GM12892 (cell line): Measurements from ENCODE around the gene UBE2E3.
"Not testable (repeated sequence)": the region's sequence is repeated elsewhere in the genome, so short reads cannot be mapped to it uniquely, and the experiment has no call there.

ENCODE experiments used
- DNase-seq: peaks from one replicate; pipeline ENCODE4 v3.0.0; 2011; ENCODE audit not compliant: insufficient read length
- FAIRE-seq: peaks from 2 replicates; lab custom pipeline; 2011; peaks lifted over from hg19 to GRCh38; lab: Jason Lieb, UNC
- POLR2A ChIP-seq: IDR thresholded peaks from 2 replicates; pipeline ENCODE4 v1.6.1; 2011; ENCODE audit warnings: low read depth, low read length, control low read depth
- POLR2AphosphoS5 ChIP-seq: IDR thresholded peaks from 2 replicates; pipeline ENCODE4 v1.6.1; 2011; ENCODE audit warnings: low read depth, low read length, control low read depth
- TAF1 ChIP-seq: IDR thresholded peaks from 2 replicates; pipeline ENCODE4 v1.6.1; 2011; ENCODE audit warnings: low read depth, mild to moderate bottlenecking, control low read depth, low read length, borderline replicate concordance

The UBE2E3 gene

DNA sequence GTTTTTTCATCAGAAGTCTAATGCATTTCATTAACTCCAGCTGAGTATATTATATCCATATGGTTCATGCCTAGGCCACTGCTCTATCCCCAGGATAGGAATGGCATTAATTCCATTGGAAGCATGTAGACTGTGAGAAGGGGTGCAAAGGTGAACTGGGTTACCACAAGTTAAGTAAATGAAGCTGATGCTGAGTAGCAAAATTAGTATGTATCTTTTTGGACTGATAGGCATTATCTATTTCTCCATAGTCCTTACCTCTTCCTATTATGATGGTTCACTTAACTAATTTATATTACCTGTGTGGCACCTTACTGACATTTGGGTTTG, 24.9 kb downstream of the UBE2E3 start:
- no peak for FAIRE-seq

DNA sequence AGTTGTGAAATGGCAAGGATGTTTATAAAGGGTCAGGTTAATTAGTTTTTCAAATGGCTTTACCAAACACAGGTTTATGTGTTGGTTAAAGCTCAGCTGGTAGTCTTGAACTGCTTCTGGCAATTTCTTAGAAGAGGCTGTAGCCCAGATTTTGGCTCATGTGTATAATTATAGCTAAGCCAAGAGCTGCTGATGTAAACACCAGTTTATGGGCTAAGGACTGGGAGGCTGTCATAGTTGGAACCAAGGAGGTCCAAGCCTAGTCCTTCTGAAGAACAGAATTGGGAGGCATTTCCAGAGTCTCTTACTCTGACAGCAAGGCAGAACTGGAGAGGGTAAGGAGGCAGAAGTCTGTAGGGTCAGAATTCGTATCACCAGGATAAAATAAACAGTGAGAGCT, 25.4 kb downstream of the UBE2E3 start:
- DNase-seq: no peak
- no peak for TF ChIP-seq TAF1
- TF ChIP-seq POLR2AphosphoS5: no peak
- TF ChIP-seq POLR2A: no peak

More for the DNA sequence above, 24.9 kb downstream of the UBE2E3 start:
- no peak for DNase-seq
- TF ChIP-seq POLR2A (no peak), TAF1 (no peak), POLR2AphosphoS5 (no peak)

DNA sequence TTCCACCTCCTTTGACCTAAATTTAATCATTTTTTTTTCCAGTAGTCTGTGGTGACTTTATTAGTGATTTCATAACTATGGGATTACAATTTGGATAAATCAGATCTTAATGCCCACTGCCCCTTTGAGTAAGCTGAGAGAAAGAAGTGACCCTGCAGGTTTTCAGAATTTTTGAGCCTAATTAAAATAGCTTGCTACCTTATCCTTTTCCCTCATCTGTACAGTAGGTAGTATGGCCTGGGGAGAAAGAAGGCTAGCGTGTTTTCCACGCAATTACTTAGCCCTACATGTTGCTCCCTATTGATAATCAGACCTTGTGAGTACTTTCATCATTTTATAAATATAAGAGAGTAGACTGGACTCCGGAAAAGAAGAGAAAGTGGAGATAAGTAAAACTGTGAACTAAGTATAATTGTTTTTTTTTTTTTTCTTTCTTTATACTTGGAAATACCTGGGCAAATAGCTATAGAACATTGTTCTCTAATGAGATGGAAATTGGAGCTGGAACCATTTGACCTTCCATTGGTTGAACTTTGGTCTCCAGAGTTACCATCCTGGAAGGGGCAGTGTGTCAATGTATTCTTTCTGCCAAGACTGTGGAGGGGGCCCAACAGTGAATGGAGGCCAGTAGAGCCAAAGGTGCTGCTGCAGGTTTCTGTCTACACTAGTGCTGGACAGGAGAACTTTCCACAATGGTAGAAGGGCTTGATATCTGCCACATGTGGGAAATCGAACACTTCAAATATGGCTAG, 26.9 kb downstream of the UBE2E3 start:
- TF ChIP-seq POLR2AphosphoS5: no peak
- no peak for TF ChIP-seq TAF1
- no peak for TF ChIP-seq POLR2A
- FAIRE-seq: no peak
- DNase-seq: no peak

More for the DNA sequence above, 25.4 kb downstream of the UBE2E3 start:
- FAIRE-seq: no peak

DNA sequence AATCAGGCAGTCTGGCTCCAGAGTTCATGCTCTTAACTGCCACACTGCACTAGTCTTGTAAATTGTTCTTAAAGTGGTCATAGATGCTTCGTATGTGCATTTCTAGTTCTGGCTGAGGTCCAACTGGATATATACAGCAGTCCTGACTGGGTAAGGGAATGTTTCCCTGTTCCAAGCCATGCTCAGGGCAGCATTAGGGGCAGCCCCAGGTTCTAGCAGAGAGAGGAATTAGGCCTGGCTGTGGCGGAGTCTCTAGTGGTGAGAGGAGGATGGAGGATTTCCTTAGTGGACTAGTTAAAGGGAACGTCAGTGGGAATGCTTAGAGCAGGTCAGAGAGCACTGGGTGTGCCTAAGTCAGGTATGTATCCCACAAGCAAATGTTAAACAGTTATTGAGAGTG, 28.0 kb downstream of the UBE2E3 start:
- no peak for FAIRE-seq
- TF ChIP-seq POLR2AphosphoS5 (no peak), TAF1 (no peak), POLR2A (no peak)
- DNase-seq: no peak

DNA sequence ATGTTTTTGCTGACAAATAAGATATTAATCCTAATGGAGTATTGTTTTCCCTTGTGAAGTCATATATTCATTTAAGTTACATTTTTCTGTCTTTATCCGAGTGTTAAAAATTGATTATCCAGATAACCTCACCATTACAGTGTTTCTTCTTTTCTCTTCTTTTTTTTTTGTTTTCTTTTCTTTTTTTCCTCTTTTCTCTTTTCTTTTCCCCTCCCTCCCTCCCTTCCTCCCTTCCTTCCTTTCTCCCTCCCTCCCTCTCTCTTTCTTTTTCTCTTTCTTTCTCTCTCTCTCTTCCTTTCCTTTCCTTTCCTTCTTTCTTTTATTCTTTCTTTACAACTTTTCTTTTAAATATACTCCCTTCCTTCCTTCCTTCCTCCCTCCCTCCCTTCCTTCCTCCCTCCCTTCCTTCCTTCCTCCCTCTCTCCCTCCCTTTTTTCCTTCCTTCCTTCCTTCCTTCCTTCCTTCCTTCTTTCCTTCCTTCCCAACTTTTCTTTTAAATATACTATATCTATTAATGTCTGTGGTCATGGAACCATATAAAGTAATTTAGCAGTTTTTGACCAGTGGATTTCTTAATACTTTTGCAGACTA, 40.9 kb downstream of the UBE2E3 start:
- no peak for DNase-seq
- FAIRE-seq: no peak
- no peak for TF ChIP-seq POLR2A
- no peak for TF ChIP-seq TAF1
- TF ChIP-seq POLR2AphosphoS5: no peak

DNA sequence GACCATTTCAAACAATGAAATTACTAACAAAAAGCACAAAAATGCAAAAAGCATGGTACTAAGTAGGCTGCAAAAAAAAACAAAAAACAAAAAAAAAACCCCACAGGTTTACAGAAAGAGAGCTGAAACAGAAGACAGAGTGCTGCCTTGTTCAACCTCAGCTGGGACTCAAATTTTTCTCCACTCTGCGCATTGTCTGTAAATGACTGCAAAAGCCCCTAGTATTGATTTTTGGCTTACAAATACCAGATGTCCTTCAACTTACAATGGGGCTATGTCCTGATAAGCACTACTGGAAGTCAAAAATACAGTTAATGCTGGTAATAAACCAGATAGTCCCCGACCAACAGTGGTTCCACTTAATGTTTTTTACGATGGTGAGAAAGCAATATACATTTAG, 42.2 kb downstream of the UBE2E3 start:
- FAIRE-seq (no peak), DNase-seq (no peak)
- no peak for TF ChIP-seq POLR2A
- TF ChIP-seq POLR2AphosphoS5: no peak
- no peak for TF ChIP-seq TAF1

DNA sequence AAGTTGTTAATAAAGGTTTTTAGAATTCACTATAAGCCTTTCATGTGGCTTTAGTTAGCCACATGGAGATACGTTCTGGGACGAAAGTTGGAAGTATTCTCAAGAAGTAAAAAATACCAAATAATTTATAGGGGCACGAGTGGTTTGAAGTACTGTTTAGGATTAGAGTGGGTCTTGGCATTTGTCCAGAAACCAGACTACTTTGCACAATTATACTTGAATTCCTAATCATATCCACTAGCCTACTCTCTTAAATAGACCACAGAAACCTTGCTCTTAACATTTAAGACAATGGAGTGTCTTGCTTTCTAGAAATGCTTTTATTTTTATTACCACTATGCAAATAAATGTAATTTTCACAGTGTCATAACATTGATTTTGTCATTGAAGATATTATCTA, 44.6 kb downstream of the UBE2E3 start:
- TF ChIP-seq TAF1: no peak
- no peak for TF ChIP-seq POLR2AphosphoS5
- TF ChIP-seq POLR2A: no peak
- DNase-seq (no peak), FAIRE-seq (no peak)

DNA sequence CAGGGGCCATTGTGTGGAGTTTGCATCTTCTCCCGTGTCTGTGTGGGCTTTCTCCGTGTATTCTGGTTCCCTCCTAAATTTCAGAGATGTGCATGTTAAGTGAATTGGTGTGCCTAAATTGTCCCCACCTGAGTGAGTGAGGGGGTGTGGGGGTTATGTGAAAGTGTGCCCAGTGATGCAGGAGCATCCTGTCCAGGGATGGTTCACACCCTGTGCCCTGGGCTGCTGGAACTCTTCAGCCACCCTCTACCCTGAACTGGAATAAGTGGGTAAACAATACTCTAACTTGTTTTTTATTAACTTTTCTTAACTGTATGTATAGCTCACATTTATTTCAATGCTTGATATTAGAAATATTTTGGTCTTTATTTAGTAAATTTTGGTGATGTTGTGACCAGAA, 56.0 kb downstream of the UBE2E3 start:
- FAIRE-seq: no peak
- no peak for TF ChIP-seq POLR2AphosphoS5
- TF ChIP-seq TAF1: no peak
- no peak for TF ChIP-seq POLR2A
- DNase-seq: no peak

DNA sequence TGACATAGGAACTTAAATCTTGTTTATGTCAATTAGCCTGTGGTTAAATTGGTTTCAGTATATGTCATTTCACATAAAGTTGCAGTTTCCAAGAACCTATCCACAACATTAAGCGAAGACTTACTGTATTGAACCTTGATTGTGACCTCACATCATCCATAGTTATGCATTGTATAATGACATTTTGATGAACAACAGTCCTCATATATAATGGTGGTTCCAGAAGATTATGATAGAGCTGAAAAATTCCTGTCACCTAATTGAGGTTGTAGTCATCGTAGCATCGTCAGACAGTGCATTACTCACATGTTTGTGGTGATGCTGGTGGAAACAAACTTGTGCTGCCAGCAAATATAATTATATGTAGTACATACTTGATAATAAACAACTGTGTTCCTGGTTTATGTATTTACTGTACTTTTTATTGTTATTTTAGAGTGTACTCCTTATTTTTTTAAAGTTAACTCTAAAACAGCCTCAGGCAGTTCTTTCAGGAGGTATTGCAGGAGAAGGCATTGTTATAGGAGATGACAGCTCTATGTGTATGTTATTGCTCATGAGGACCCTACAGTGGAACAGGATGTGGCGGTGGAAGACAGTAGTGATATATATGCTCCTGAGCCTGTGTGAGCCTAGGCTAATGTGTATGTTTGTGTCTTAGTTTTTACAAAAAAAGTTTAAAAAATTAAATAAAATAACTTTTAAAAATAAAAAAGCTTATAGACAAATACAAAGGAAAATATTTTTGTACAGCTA, 56.6 kb downstream of the UBE2E3 start:
- peak; percentile 38 for FAIRE-seq
- TF ChIP-seq TAF1 (no peak), POLR2AphosphoS5 (no peak), POLR2A (no peak)
- DNase-seq: no peak

DNA sequence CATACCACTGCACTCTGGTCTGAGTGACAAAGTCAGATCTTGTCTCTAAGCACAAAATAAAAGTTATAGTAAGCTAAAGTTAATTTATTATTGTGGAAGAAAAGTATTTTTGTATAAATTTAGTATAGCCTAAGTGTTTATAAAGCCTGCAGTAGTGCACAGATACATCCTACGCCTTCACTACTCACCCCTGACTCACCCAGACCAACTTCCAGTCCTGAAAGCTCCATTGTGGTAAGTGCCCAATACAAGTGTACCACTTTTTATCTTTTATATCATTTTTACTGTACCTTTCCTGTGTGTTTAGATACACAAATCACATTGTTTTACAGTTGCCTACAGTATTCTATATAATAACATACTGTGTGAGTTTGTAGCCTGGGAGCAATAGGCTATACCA, 57.5 kb downstream of the UBE2E3 start:
- FAIRE-seq: no peak
- TF ChIP-seq TAF1 (no peak), POLR2A (no peak), POLR2AphosphoS5 (no peak)
- no peak for DNase-seq

DNA sequence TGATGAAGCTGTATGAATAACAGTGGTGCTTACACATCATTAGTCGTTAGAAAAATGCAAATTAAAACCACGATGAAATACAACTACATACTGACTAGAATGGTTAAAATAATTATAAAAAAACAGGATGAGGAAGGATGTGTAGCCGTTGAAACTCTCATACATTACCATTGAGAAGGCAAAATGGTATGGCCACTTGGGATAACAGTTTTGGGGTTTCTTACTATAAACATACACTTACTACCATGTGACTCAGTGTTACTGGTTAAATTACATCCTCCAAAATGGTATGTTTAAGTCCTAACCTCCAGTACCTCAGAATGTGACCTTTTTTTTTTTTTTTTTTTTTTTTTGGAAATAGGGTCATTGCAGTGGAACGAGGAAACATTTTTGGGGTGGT, 58.4 kb downstream of the UBE2E3 start:
- DNase-seq (no peak), FAIRE-seq (no peak)
- no peak for TF ChIP-seq TAF1
- TF ChIP-seq POLR2A: no peak
- TF ChIP-seq POLR2AphosphoS5: no peak

DNA sequence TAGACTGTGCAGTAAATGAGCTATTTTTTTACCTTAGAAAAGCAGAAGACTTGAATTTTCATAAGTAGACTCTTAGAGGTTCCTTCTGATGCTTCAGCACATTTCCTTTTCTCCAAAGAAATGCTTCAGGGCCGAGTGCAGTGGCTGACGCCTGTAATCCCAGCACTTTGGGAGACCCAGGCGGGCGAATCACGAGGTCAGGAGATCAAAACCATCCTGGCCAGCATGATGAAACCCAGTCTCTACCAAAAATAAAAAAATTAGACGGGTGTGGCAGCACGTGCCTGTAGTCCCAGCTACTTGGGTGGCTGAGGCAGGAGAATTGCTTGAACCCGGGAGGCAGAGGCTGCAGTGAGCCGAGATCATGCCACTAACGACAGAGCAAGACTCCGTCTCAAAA, 60.4 kb downstream of the UBE2E3 start:
- DNase-seq, FAIRE-seq: not testable (repeated sequence)

DNA sequence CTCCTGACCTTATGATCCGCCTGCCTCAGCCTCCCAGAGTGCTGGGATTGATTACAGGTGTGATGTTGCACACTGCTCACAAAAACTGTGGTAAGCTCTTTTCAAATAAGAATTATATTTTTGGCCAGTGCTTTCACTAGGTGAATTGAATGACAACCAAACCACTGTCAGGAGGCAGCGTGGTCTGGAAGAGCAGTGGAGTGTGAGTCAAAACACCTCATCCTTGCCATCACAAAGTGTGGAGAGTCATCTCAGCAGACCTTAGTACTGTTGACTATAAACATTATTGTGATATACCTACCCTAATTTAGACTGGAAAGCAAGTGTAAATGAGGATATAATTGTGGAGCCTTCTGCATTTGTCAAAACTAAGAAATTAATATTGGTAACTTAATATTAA, 61.3 kb downstream of the UBE2E3 start:
- DNase-seq (no peak), FAIRE-seq (no peak)
- TF ChIP-seq POLR2AphosphoS5 (no peak), TAF1 (no peak), POLR2A (no peak)
